ENCODE results near the gene SEC14L5.

GRCh38 chr16:5031601-5032000 is 73.5 kb downstream of the SEC14L5 start:
- TF ChIP-seq, protein P1, sequence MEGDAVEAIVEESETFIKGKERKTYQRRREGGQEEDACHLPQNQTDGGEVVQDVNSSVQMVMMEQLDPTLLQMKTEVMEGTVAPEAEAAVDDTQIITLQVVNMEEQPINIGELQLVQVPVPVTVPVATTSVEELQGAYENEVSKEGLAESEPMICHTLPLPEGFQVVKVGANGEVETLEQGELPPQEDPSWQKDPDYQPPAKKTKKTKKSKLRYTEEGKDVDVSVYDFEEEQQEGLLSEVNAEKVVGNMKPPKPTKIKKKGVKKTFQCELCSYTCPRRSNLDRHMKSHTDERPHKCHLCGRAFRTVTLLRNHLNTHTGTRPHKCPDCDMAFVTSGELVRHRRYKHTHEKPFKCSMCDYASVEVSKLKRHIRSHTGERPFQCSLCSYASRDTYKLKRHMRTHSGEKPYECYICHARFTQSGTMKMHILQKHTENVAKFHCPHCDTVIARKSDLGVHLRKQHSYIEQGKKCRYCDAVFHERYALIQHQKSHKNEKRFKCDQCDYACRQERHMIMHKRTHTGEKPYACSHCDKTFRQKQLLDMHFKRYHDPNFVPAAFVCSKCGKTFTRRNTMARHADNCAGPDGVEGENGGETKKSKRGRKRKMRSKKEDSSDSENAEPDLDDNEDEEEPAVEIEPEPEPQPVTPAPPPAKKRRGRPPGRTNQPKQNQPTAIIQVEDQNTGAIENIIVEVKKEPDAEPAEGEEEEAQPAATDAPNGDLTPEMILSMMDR (conservative IDR thresholded peaks at IDR 0.05; ENCODE audit: low read depth, low read length), result no peak
- TF ChIP-seq EZH2 (IDR thresholded peaks at IDR 0.05; ENCODE audit: low read length, unreplicated experiment), result no peak

Data from PC-3 (cell line).